GM18909 (cell line): ENCODE data around the gene ERGIC1.

Experiments used
- ATAC-seq: cut with Tn5 transposase; IDR thresholded peaks from one replicate; pipeline ENCODE4 v1.9.1; 2021; ENCODE audit warnings: mild to moderate bottlenecking; ENCODE audit not compliant: unreplicated experiment, poor library complexity

ERGIC1 gene

GRCh38 chr5:172999974-173000373 lies 165.9 kb downstream of the ERGIC1 start:
- no peak for ATAC-seq

DNA sequence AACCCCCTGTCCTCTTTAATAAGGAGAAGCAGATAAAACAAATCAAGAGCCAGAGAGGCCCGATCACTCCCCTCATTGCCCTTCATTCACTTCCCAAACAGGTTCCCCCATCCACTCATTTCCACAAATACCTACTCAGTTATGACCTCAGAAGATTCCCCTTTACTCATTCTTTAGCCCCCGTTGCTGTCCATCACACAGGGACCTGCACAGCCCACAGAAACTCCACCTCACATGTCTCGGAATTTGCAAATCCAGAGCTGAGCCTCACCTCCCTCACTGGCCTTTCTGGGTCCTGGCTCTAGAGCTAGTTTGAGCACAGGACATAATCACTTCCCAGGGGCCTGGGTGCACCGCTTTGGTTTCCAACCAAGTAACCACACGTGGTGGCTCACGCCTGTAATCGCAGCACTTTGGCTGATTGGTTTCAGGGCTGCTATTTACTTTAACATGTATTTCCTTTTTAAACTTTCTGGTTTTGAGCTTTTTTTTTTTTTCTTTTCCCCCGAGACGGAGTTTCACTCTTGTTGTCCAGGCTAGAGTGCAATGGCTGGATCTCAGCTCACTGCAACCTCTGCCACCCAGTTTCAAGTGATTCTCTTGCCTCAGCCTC lies 167.3 kb downstream of the ERGIC1 start:
- ATAC-seq, result peak; percentile 87
